Smooth muscle cell (in vitro differentiated cells): ENCODE results near the gene USF2. TPM values are rescaled to one million over a fixed set of nuclear protein-coding genes. Genes with fewer than 3 reads are reported as not detected.

Source experiments
- DNase-seq: peaks from one replicate; lab custom pipeline; 2025; ENCODE audit not compliant: unreplicated experiment; lab: John Stamatoyannopoulos, UW
- H2AFZ ChIP-seq: fragments of 200-600 bp; sonication (generic); 2 replicates; pipeline ENCODE4 v1.6.0; 2016; ENCODE audit warnings: antibody characterized with exemption, low read depth, mild to moderate bottlenecking
- H3F3A ChIP-seq: fragments of 200-600 bp; sonication (generic); 2 replicates; pipeline ENCODE4 v1.6.0; 2017; ENCODE audit warnings: antibody characterized with exemption, low read depth
- H3K27ac ChIP-seq: fragments of 200-600 bp; sonication (generic); 2 replicates; pipeline ENCODE4 v1.5.1; 2016; ENCODE audit warnings: low read depth, mild to moderate bottlenecking
- H3K27me3 ChIP-seq: fragments of 200-600 bp; sonication (generic); 2 replicates; pipeline ENCODE4 v1.6.1; 2016; ENCODE audit warnings: low read depth, mild to moderate bottlenecking
- H3K36me3 ChIP-seq: fragments of 200-600 bp; sonication (generic); 2 replicates; pipeline ENCODE4 v1.5.1; 2016; ENCODE audit warnings: low read depth
- H3K4me1 ChIP-seq: fragments of 200-600 bp; sonication (generic); 2 replicates; pipeline ENCODE4 v1.5.1; 2016; ENCODE audit warnings: low read depth
- H3K4me2 ChIP-seq: fragments of 200-600 bp; sonication (generic); 2 replicates; pipeline ENCODE4 v1.6.0; 2016; ENCODE audit warnings: mild to moderate bottlenecking
- H3K4me3 ChIP-seq: fragments of 200-600 bp; sonication (generic); 2 replicates; pipeline ENCODE4 v1.5.1; 2016; ENCODE audit warnings: mild to moderate bottlenecking
- H3K79me2 ChIP-seq: fragments of 200-600 bp; sonication (generic); 2 replicates; pipeline ENCODE4 v1.6.0; 2016; ENCODE audit warnings: low read depth, mild to moderate bottlenecking
- H3K9ac ChIP-seq: fragments of 200-600 bp; sonication (generic); 2 replicates; pipeline ENCODE4 v1.6.0; 2016; ENCODE audit warnings: low read depth
- H3K9me3 ChIP-seq: fragments of 200-600 bp; sonication (generic); replicated peaks from 2 replicates; pipeline ENCODE4 v1.5.1; 2016; ENCODE audit warnings: low read depth
- H4K20me1 ChIP-seq: fragments of 200-600 bp; sonication (generic); 2 replicates; pipeline ENCODE4 v1.6.0; 2016; ENCODE audit warnings: low read depth
- WGBS: methylation state at CpG from one replicate; pipeline ENCODE4 v1.1.7; 2016; ENCODE audit warnings: low lambda C conversion rate; 5-methylcytosine and 5-hydroxymethylcytosine counted together
- polyA plus RNA-seq: library from polyadenylated mRNA; unstranded; fragments of >200 nt; fragmentation: Nextera tagmentation; extraction: Ambion mirVana; gene quantifications from 2 replicates; pipeline ENCODE4 v1.2.1, GENCODE V29; 2016
- total RNA-seq: library from RNA; depleted of rRNA; stranded (reverse); fragments of >200 nt; gene quantifications from 2 replicates; pipeline ENCODE4 v1.2.3, GENCODE V29; 2014
- TF ChIP-seq, protein P1 (sequence below): fragments of 200-600 bp; sonication (generic); IDR thresholded peaks from 2 replicates; pipeline ENCODE4 v1.5.1; 2017; ENCODE audit warnings: borderline replicate concordance, mild to moderate bottlenecking, antibody characterized with exemption; ENCODE audit not compliant: insufficient read depth, poor library complexity, severe bottlenecking

USF2 gene
- total and polyA plus RNA-seq, 2 experiments from 2014 or later, result 20.0 to 34.4 TPM

DNA sequence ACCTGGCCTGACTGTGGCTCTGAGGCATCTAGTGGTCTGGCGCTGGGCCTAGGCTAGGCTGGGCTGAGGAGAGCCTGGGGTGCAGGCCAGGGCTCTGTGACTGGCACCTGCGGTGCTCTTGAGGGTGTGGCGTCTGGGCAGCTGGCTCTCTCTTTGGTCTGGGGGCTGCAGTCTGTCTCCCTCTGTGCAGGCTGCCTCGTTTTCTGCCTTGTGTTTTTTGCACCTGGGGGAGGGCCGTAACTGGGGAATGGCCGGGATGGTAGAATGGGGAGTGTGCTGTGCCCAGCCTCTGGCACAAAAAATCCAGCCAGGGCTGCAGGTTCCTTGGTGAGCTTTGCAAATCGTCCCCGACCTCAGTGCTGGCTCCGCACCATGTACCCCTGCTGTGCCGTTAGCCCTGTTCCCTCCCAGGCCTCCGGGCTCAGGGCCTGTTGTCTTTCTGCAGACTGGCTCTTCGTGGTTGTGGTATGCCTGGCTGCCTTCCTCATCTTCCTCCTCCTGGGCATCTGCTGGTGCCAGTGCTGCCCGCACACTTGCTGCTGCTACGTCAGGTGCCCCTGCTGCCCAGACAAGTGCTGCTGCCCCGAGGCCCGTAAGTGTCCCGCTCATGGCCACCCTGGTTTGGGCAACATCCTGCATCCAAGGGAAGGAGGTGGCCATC is 6.5 kb upstream of the USF2 start:
- Histone ChIP-seq H3K36me3 (no peaks in the 10 kb centered on the region), H3K9ac (no peak overlapping the region), H3K27ac (no peak overlapping the region), H3K4me2 (no peak overlapping the region), H3K79me2 (peaks cover 3% of the 10 kb centered on the region), H4K20me1 (no peaks in the 10 kb centered on the region), H3K9me3 (no peaks in the 10 kb centered on the region), H3F3A (peaks cover 17% of the 10 kb centered on the region), H2AFZ (no peak overlapping the region), H3K4me1 (no peaks in the 10 kb centered on the region), H3K4me3 (no peak overlapping the region), H3K27me3 (no peaks in the 10 kb centered on the region)
- DNase-seq, result no peak
- TF ChIP-seq, protein P1, sequence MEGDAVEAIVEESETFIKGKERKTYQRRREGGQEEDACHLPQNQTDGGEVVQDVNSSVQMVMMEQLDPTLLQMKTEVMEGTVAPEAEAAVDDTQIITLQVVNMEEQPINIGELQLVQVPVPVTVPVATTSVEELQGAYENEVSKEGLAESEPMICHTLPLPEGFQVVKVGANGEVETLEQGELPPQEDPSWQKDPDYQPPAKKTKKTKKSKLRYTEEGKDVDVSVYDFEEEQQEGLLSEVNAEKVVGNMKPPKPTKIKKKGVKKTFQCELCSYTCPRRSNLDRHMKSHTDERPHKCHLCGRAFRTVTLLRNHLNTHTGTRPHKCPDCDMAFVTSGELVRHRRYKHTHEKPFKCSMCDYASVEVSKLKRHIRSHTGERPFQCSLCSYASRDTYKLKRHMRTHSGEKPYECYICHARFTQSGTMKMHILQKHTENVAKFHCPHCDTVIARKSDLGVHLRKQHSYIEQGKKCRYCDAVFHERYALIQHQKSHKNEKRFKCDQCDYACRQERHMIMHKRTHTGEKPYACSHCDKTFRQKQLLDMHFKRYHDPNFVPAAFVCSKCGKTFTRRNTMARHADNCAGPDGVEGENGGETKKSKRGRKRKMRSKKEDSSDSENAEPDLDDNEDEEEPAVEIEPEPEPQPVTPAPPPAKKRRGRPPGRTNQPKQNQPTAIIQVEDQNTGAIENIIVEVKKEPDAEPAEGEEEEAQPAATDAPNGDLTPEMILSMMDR, result no peak
- 91% methylated on average over 16 of the region's 17 CpGs for WGBS

DNA sequence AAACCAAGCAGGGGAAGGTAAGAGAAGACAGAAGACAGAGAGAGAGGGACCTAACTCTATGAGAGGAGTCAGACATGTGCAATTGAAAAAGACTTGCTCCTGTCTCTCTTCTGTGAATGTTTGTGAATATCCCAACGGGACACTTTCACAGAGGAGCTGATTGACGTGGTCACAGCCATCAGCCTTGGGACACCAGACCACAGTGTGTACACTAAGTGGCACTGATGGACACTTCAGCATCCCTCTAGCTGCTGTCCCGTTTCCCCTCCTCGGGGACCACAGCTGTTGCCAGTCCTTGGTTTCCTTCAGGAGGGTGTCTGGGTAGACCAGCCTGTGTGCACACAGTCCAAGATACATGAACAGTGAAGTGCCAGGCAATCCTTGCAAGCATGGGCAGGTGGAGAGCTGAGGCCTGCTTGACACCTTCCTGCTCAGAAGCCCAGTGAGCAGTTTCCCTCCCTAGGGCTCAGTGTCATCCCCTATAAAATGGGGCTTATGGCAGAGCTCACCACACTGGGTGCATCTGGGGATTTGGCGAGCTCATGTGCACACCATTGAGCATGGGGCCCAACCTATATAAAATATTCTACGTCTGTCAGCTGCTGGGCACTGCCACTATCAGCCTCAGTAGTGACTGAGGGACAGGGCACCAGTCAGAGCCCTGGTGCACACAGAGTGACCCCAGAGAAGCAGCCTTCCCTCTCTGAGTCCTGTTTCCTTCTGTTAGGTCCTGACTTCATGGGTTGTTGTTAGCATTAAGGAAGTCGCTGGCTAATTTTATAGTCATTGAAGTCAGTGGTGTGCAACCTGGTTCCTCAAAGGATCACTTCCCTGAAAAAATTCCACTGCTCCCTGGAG is 4.3 kb upstream of the USF2 start:
- WGBS, result 87% methylated on average over 7 of the region's 7 CpGs
- no peaks in the 10 kb centered on the region for H4K20me1 ChIP-seq
- no peaks in the 10 kb centered on the region for H3K9me3 ChIP-seq
- H3F3A ChIP-seq, result peaks cover 17% of the 10 kb centered on the region
- no peak for DNase-seq
- TF ChIP-seq, protein P1, result no peak
- H2AFZ ChIP-seq, result no peak overlapping the region
- H3K27ac ChIP-seq, result no peak overlapping the region
- H3K79me2 ChIP-seq, result peaks cover 8% of the 10 kb centered on the region
- H3K9ac ChIP-seq, result no peak overlapping the region
- no peaks in the 10 kb centered on the region for H3K27me3 ChIP-seq
- no peaks in the 10 kb centered on the region for H3K4me1 ChIP-seq
- no peak overlapping the region for H3K4me2 ChIP-seq
- H3K4me3 ChIP-seq, result no peak overlapping the region
- H3K36me3 ChIP-seq, result no peaks in the 10 kb centered on the region

DNA sequence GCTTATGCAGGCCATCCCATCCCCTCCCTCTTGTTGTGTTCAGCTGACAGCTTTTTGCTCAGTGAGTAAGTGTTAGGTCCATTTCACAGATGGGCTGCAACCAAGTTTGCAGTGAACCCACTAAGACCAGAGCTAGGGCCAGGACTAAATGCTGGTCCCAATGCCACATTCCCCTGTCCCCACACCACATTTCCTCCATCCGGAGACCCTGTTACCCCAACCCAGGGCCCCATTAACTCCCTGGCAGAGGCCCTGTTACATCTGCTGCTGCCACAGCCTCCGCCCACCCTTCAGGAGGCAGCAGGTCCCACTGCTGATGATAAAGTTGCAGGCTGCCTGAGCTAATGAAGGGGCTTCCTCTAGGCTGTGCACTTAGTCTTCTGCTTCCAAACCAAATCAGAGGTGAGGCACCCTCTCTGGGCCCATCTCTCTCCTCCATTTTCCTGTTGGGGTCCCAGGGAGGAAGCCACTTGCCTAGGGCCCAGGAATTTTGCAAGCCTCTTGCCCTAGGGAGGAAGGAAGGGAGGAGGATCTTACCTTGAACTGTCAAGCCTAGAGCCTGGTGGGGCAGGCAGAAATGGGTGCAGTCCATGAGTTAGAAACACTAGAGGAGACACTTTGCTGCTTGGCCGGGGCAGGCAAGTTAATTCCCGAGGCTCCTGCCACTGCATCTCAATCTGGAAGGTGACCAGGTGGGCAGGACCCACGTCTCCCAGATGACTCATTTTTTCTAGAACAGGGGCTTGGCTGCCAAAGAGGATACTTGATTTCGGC is 3.4 kb upstream of the USF2 start:
- Histone ChIP-seq H3K9ac (no peak overlapping the region), H2AFZ (no peak overlapping the region)
- no peak for DNase-seq

More for the DNA sequence above, 3.4 kb upstream of the USF2 start:
- Histone ChIP-seq H4K20me1 (peaks cover 2% of the 10 kb centered on the region), H3F3A (peaks cover 17% of the 10 kb centered on the region), H3K79me2 (peaks cover 8% of the 10 kb centered on the region), H3K9me3 (no peaks in the 10 kb centered on the region), H3K27me3 (no peaks in the 10 kb centered on the region), H3K4me3 (no peak overlapping the region), H3K27ac (no peak overlapping the region), H3K4me2 (no peak overlapping the region), H3K4me1 (peaks cover 3% of the 10 kb centered on the region), H3K36me3 (no peaks in the 10 kb centered on the region)
- TF ChIP-seq, protein P1, result no peak
- 88% methylated on average over 6 of the region's 6 CpGs for WGBS
